NCI-H146 treated with DMSO at 0.1 percent for 48 hours (cell line): ENCODE results near the gene ENTR1.

Experiments used
- DNase-seq: peaks from one replicate; lab custom pipeline; 2025; ENCODE audit not compliant: unreplicated experiment; lab: John Stamatoyannopoulos, UW

Gene ENTR1

GRCh38 chr9:136410500-136411287 lies at the start of gene ENTR1, which contains the start of gene PMPCA:
ENTR1 (minus strand) TSS chr9:136410614; CDS start chr9:136410397, 217 bp downstream.
PMPCA (plus strand) TSS chr9:136410658; CDS start chr9:136410669, 11 bp downstream.
- peak; percentile 30 for DNase-seq

GRCh38 chr9:136459425-136459824 lies 49.0 kb upstream of the ENTR1 start:
- DNase-seq: no peak

GRCh38 chr9:136457326-136457725 lies 46.9 kb upstream of the ENTR1 start:
- DNase-seq: no peak

- no peak for DNase-seq
Observed at GRCh38 chr9:136456258-136456657, 45.8 kb upstream of the ENTR1 start.

- no peak for DNase-seq
Observed at GRCh38 chr9:136455043-136456002, 44.9 kb upstream of the ENTR1 start.

GRCh38 chr9:136454026-136454796 lies 43.8 kb upstream of the ENTR1 start:
- DNase-seq: no peak

- DNase-seq: no peak
Observed at GRCh38 chr9:136453326-136453725, 42.9 kb upstream of the ENTR1 start.

- DNase-seq: no peak
Observed at GRCh38 chr9:136451221-136451877, 40.9 kb upstream of the ENTR1 start.

GRCh38 chr9:136448655-136449054 lies 38.2 kb upstream of the ENTR1 start:
- DNase-seq: no peak

GRCh38 chr9:136447173-136447778 lies 36.9 kb upstream of the ENTR1 start:
- DNase-seq: no peak

- no peak for DNase-seq
Observed at GRCh38 chr9:136445799-136446198, 35.4 kb upstream of the ENTR1 start.

- DNase-seq: no peak
Observed at GRCh38 chr9:136444102-136444501, 33.7 kb upstream of the ENTR1 start.

- no peak for DNase-seq
Observed at GRCh38 chr9:136443687-136444086, 33.3 kb upstream of the ENTR1 start.

- no peak for DNase-seq
Observed at GRCh38 chr9:136443087-136443486, 32.7 kb upstream of the ENTR1 start.

- no peak for DNase-seq
Observed at GRCh38 chr9:136442265-136442664, 31.9 kb upstream of the ENTR1 start.

- no peak for DNase-seq
Observed at GRCh38 chr9:136441681-136442245, 31.3 kb upstream of the ENTR1 start.

GRCh38 chr9:136441191-136441680 lies 30.8 kb upstream of the ENTR1 start:
- no peak for DNase-seq

- no peak for DNase-seq
Observed at GRCh38 chr9:136439481-136440408, 29.3 kb upstream of the ENTR1 start, which contains the start of gene INPP5E. INPP5E (minus strand) TSS chr9:136439845; CDS start chr9:136439419, 426 bp downstream.
